Measurements from ENCODE around the gene PTTG1IP.

PTTG1IP gene

GRCh38 chr21:44918107-44918470 is 44.6 kb upstream of the PTTG1IP start:
- no peaks in the 10 kb centered on the region for H3K79me2 ChIP-seq (ENCODE audit: insufficient read depth, low read length)
- no peak overlapping the region for H2AFZ ChIP-seq (ENCODE audit: low read length)
- no peaks in the 10 kb centered on the region for H3K36me3 ChIP-seq (ENCODE audit: insufficient read depth, low read length)
- no peak overlapping the region for H3K4me3 ChIP-seq (ENCODE audit: low read depth, low read length, poor library complexity, severe bottlenecking)
- no peaks in the 10 kb centered on the region for H3F3A ChIP-seq (ENCODE audit: insufficient read depth, low read length)
- H3K4me1 ChIP-seq (ENCODE audit: insufficient read depth, low read length, severe bottlenecking), result peaks cover 17% of the 10 kb centered on the region
- no peak overlapping the region for H3K4me2 ChIP-seq (ENCODE audit: low read length)
- no peaks in the 10 kb centered on the region for H4K20me1 ChIP-seq (ENCODE audit: insufficient read depth, low read length)
- no peak for TF ChIP-seq EZH2 (IDR thresholded peaks at IDR 0.05; ENCODE audit: borderline replicate concordance, low read length)
- no peak for TF ChIP-seq CTCF (IDR thresholded peaks at IDR 0.05; ENCODE audit: low read length)
- H3K9me2 ChIP-seq (ENCODE audit: low read depth, low read length), result no peaks in the 10 kb centered on the region
- no peaks in the 10 kb centered on the region for H3K9me3 ChIP-seq (ENCODE audit: low read length)
- peaks cover 15% of the 10 kb centered on the region; the same call in 1 of the 2 replicates for H3K27me3 ChIP-seq (ENCODE audit: insufficient read depth, low read length)
- no peak overlapping the region for H3K27ac ChIP-seq (ENCODE audit: low read depth, low read length, poor library complexity, severe bottlenecking)
- H3K9ac ChIP-seq (ENCODE audit: low read length), result no peak overlapping the region

- Histone ChIP-seq H3K79me2 (ENCODE audit: insufficient read depth, low read length) (no peaks in the 10 kb centered on the region), H3K9me2 (ENCODE audit: low read depth, low read length) (no peaks in the 10 kb centered on the region), H3F3A (ENCODE audit: insufficient read depth, low read length) (no peaks in the 10 kb centered on the region), H3K36me3 (ENCODE audit: insufficient read depth, low read length) (no peaks in the 10 kb centered on the region), H4K20me1 (ENCODE audit: insufficient read depth, low read length) (no peaks in the 10 kb centered on the region), H2AFZ (ENCODE audit: low read length) (no peak overlapping the region), H3K27ac (ENCODE audit: low read depth, low read length, poor library complexity, severe bottlenecking) (no peak overlapping the region), H3K9me3 (ENCODE audit: low read length) (no peaks in the 10 kb centered on the region), H3K4me1 (ENCODE audit: insufficient read depth, low read length, severe bottlenecking) (peaks cover 17% of the 10 kb centered on the region), H3K9ac (ENCODE audit: low read length) (no peak overlapping the region), H3K4me2 (ENCODE audit: low read length) (no peak overlapping the region), H3K27me3 (ENCODE audit: insufficient read depth, low read length) (peaks cover 15% of the 10 kb centered on the region; the same call in 1 of the 2 replicates), H3K4me3 (ENCODE audit: low read depth, low read length, poor library complexity, severe bottlenecking) (no peak overlapping the region)
- no peak for TF ChIP-seq EZH2 (IDR thresholded peaks at IDR 0.05; ENCODE audit: borderline replicate concordance, low read length)
- no peak for TF ChIP-seq CTCF (IDR thresholded peaks at IDR 0.05; ENCODE audit: low read length)
Observed at GRCh38 chr21:44917446-44918106, 44.1 kb upstream of the PTTG1IP start.

- Histone ChIP-seq H2AFZ (ENCODE audit: low read length) (no peak overlapping the region), H3K36me3 (ENCODE audit: insufficient read depth, low read length) (no peaks in the 10 kb centered on the region), H3F3A (ENCODE audit: insufficient read depth, low read length) (no peaks in the 10 kb centered on the region), H3K79me2 (ENCODE audit: insufficient read depth, low read length) (no peaks in the 10 kb centered on the region), H3K4me3 (ENCODE audit: low read depth, low read length, poor library complexity, severe bottlenecking) (no peak overlapping the region), H3K4me1 (ENCODE audit: insufficient read depth, low read length, severe bottlenecking) (peaks cover 20% of the 10 kb centered on the region), H4K20me1 (ENCODE audit: insufficient read depth, low read length) (no peaks in the 10 kb centered on the region), H3K27me3 (ENCODE audit: insufficient read depth, low read length) (peaks cover 15% of the 10 kb centered on the region; the same call in 1 of the 2 replicates), H3K9ac (ENCODE audit: low read length) (no peak overlapping the region), H3K9me3 (ENCODE audit: low read length) (no peaks in the 10 kb centered on the region), H3K27ac (ENCODE audit: low read depth, low read length, poor library complexity, severe bottlenecking) (no peak overlapping the region), H3K9me2 (ENCODE audit: low read depth, low read length) (no peaks in the 10 kb centered on the region), H3K4me2 (ENCODE audit: low read length) (no peak overlapping the region)
- no peak for TF ChIP-seq EZH2 (IDR thresholded peaks at IDR 0.05; ENCODE audit: borderline replicate concordance, low read length)
Observed at GRCh38 chr21:44916965-44917364, 43.5 kb upstream of the PTTG1IP start.

Data from OCI-LY1 (cell line).